Neutrophil (primary cell): ENCODE data around the gene SAP30BP.

Experiments
- H3K27ac ChIP-seq: fragments of 200-600 bp; sonication (generic); 2 replicates; pipeline ENCODE4 v1.5.1; 2016; ENCODE audit warnings: mild to moderate bottlenecking, moderate library complexity
- H3K27me3 ChIP-seq: fragments of 200-600 bp; sonication (generic); 2 replicates; pipeline ENCODE4 v1.6.0; 2016; ENCODE audit warnings: mild to moderate bottlenecking
- H3K36me3 ChIP-seq: fragments of 200-600 bp; sonication (generic); 2 replicates; pipeline ENCODE4 v1.5.1; 2017
- H3K4me1 ChIP-seq, 2 experiments: fragments of 200-600 bp in 1 of 2; sonication (generic) in 1 of 2; 1 replicate in 1 of 2; 2 replicates in 1 of 2; pipeline versions ENCODE4 v1.5.1 to v1.6.1; 2013 to 2016; ENCODE audit warnings: low read depth in 1 of 2, low read length in 1 of 2, mild to moderate bottlenecking in 1 of 2, moderate library complexity in 1 of 2; ENCODE audit not compliant: control insufficient read depth in 1 of 2, insufficient read depth in 1 of 2
- H3K4me3 ChIP-seq, 2 experiments: fragments of 200-600 bp in 1 of 2; sonication (generic) in 1 of 2; 1 replicate in 1 of 2; 2 replicates in 1 of 2; pipeline ENCODE4 v1.5.1; 2013 to 2016; ENCODE audit warnings: low read depth in 1 of 2, low read length in 1 of 2, mild to moderate bottlenecking in 1 of 2, moderate library complexity in 1 of 2
- H3K9me3 ChIP-seq: fragments of 200-600 bp; sonication (generic); 2 replicates; pipeline ENCODE4 v1.5.1; 2016
- CTCF ChIP-seq: fragments of 200-600 bp; sonication (generic); IDR thresholded peaks from 2 replicates; pipeline ENCODE4 v1.5.1; 2016; ENCODE audit warnings: antibody characterized with exemption

The SAP30BP gene

DNA sequence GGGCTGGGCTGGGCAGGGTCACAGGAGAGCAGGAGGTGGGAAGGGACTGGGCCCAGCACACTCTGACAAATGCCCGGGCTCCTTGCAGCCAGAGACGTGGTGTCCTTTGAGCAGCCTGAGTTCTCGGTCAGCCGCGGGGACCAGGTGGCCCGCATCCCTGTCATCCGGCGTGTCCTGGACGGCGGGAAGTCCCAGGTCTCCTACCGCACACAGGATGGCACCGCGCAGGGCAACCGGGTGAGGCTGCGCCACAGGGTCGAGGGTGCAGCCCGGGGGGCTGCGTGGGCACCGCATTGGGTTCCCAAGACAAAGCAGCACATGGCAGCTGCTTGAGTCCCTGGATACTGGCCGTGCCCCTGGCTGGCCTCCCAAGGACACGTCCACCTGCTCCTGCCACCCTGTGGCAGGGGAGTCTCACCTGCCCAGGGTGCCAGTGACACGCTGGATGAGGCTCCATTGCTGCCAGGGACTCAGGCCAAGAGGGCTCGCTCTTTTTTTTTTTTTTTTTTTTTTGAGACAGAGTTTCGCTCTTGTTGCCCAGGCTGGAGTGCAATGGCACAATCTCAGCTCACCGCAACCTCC lies 76.6 kb downstream of the SAP30BP start:
- Histone ChIP-seq H3K4me3 (no peak overlapping the region), H3K36me3 (no peaks in the 10 kb centered on the region), H3K4me1 (peaks cover 16 to 18% of the 10 kb centered on the region in 2 experiments), H3K9me3 (no peaks in the 10 kb centered on the region), H3K27me3 (no peaks in the 10 kb centered on the region), H3K27ac (no peak overlapping the region)
- TF ChIP-seq CTCF, result no peak

DNA sequence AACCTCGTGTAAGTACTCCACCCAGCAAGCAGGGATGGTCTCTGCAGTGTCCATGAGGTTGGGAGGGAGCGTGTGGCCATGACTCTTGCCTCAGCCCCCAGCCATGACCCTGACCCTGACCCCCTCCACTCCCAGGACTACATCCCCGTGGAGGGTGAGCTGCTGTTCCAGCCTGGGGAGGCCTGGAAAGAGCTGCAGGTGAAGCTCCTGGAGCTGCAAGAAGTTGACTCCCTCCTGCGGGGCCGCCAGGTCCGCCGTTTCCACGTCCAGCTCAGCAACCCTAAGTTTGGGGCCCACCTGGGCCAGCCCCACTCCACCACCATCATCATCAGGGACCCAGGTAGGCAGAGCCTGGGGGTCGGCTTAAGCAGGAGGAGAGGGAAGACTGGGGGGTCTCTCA lies 81.6 kb downstream of the SAP30BP start:
- Histone ChIP-seq H3K4me3 (no peak overlapping the region), H3K36me3 (no peaks in the 10 kb centered on the region), H3K27ac (no peak overlapping the region), H3K9me3 (no peaks in the 10 kb centered on the region), H3K27me3 (peaks cover 24% of the 10 kb centered on the region), H3K4me1 (peaks cover 22% of the 10 kb centered on the region in 2 experiments)
- no peak for TF ChIP-seq CTCF

- H3K27me3 ChIP-seq, result peaks cover 27% of the 10 kb centered on the region
- H3K9me3 ChIP-seq, result no peaks in the 10 kb centered on the region
- H3K36me3 ChIP-seq, result no peaks in the 10 kb centered on the region
- H3K4me1 ChIP-seq, result peaks cover 27 to 28% of the 10 kb centered on the region in 2 experiments
- peak; percentile 88 for TF ChIP-seq CTCF
- H3K4me3 ChIP-seq, result no peak overlapping the region
- no peak overlapping the region for H3K27ac ChIP-seq
These were observed 82.6 kb downstream of the SAP30BP start for GRCh38 chr17:75749545-75750389.

DNA sequence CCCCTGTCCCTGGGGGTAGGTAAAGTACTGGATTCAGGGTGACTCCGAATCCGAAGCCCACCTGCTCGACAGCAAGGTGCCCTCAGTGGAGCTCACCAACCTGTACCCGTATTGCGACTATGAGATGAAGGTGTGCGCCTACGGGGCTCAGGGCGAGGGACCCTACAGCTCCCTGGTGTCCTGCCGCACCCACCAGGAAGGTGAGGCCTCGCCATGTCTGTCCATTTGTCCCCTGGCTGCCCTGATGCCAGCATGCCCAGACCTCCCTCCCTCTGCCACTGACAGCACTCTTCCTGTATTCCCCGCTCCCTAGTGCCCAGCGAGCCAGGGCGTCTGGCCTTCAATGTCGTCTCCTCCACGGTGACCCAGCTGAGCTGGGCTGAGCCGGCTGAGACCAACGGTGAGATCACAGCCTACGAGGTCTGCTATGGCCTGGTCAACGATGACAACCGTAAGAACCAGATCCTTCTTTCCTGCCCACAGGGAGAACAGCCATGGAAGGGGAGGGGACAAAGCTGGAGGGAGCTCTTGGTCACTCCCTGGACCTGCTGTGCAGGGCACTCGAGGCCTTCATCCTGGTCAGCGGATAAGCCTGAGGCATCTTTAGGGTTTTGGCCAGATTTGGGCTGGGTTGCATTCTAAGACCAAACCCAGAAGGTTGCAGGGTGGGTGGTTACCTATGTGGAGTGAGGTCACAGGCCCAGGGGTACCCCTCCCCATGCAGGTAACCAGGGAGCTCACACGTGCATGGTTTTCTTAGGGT lies 83.7 kb downstream of the SAP30BP start:
- Histone ChIP-seq H3K27ac (no peak overlapping the region), H3K36me3 (no peaks in the 10 kb centered on the region), H3K27me3 (peaks cover 27% of the 10 kb centered on the region), H3K9me3 (no peaks in the 10 kb centered on the region), H3K4me3 (no peak overlapping the region), H3K4me1 (peaks cover 29 to 31% of the 10 kb centered on the region in 2 experiments)
- TF ChIP-seq CTCF, result no peak

DNA sequence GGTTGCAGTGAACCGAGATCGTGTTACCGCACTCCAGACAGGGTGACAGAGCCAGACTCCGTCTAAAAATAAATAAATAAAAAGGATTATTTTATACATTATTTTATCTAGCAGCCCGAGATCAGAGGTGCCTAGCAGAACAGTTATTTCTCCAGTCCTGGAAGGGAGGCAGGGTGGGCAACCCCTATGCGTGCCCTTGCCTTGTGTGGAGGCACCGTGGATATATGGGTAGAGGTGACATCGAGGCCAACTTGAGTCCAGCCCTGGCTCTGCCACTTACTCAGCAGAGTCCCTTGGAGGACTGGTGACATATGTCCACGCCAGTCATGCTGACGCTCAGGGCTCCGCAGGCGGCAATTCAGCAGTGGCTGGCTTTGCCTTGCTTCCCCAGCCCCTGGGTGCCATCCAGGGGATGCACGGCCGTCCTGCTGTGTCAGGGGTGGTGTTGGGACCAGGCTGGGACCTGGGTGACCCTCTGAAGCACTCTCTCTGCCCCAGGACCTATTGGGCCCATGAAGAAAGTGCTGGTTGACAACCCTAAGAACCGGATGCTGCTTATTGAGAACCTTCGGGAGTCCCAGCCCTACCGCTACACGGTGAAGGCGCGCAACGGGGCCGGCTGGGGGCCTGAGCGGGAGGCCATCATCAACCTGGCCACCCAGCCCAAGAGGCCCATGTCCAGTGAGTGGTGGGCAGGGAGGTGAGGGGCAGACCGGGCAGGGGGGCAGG lies 84.7 kb downstream of the SAP30BP start:
- Histone ChIP-seq H3K4me3 (no peak overlapping the region), H3K36me3 (no peaks in the 10 kb centered on the region), H3K9me3 (no peaks in the 10 kb centered on the region), H3K4me1 (peaks cover 35 to 38% of the 10 kb centered on the region in 2 experiments), H3K27ac (no peak overlapping the region), H3K27me3 (peaks cover 27% of the 10 kb centered on the region)
- no peak for TF ChIP-seq CTCF
